OCI-LY7 (cell line): Measurements from ENCODE around the gene MAOB. TPM values are rescaled to one million over a fixed set of nuclear protein-coding genes. Genes with fewer than 3 reads are reported as not detected.

Experiments
- BruUV-seq: library from RNA; stranded (reverse); fragments of 400-500 nt; replicated peaks from 2 replicates; lab custom pipeline; 2021; lab: Mats Ljungman, UMichigan
- CTCF ChIA-PET: fragments of 300-600 bp; sonication (Branson Sonifier 250); formaldehyde crosslinking; loops from one replicate; lab custom pipeline; 2022; ENCODE audit warnings: antibody characterized with exemption; ENCODE audit not compliant: unreplicated experiment; lab: Charles Lee
- POLR2A ChIA-PET: fragments of 300-600 bp; sonication (Branson Sonifier 250); formaldehyde crosslinking; loops from one replicate; lab custom pipeline; 2022; ENCODE audit warnings: antibody characterized with exemption; lab: Charles Lee
- DNase-seq: peaks from one replicate; pipeline ENCODE4 v3.0.0-alpha.2; 2015; ENCODE audit warnings: low spot score
- H2AFZ ChIP-seq: fragments of 200-600 bp; sonication (generic), shearing (Covaris generic); 2 replicates; pipeline ENCODE4 v1.6.1; 2014; ENCODE audit warnings: mild to moderate bottlenecking, antibody characterized with exemption, low read length, moderate library complexity
- H3K27ac ChIP-seq: fragments of 200-600 bp; sonication (generic); 2 replicates; pipeline ENCODE4 v1.5.1; 2014; ENCODE audit warnings: mixed run types, low read depth, mild to moderate bottlenecking, moderate library complexity, low read length, inconsistent platforms; ENCODE audit not compliant: poor library complexity, severe bottlenecking
- H3K36me3 ChIP-seq: fragments of 200-600 bp; sonication (generic); 2 replicates; pipeline ENCODE4 v1.6.1; 2014; ENCODE audit warnings: mild to moderate bottlenecking, antibody characterized with exemption, low read length, moderate library complexity, mixed read lengths; ENCODE audit not compliant: insufficient read depth
- H3K4me1 ChIP-seq: fragments of 200-600 bp; sonication (generic); 2 replicates; pipeline ENCODE4 v1.5.1; 2014; ENCODE audit warnings: mild to moderate bottlenecking, low read length; ENCODE audit not compliant: insufficient read depth, poor library complexity, severe bottlenecking
- H3K4me2 ChIP-seq: fragments of 200-600 bp; sonication (generic); 2 replicates; pipeline ENCODE4 v1.6.1; 2014; ENCODE audit warnings: mild to moderate bottlenecking, low read length
- H3K4me3 ChIP-seq: fragments of 200-600 bp; sonication (generic); 2 replicates; pipeline ENCODE4 v1.5.1; 2014; ENCODE audit warnings: mild to moderate bottlenecking, low read depth, low read length; ENCODE audit not compliant: poor library complexity, severe bottlenecking
- H3K79me2 ChIP-seq: fragments of 200-600 bp; sonication (generic); 2 replicates; pipeline ENCODE4 v1.6.1; 2016; ENCODE audit warnings: low read depth, mild to moderate bottlenecking, low read length, moderate library complexity, mixed read lengths; ENCODE audit not compliant: insufficient read depth
- H3K9me2 ChIP-seq: fragments of 200-600 bp; sonication (generic); 2 replicates; pipeline ENCODE4 v1.6.1; 2016; ENCODE audit warnings: mild to moderate bottlenecking, low read length, mixed read lengths; ENCODE audit not compliant: insufficient read depth
- H3K9me3 ChIP-seq: fragments of 200-600 bp; sonication (generic); 2 replicates; pipeline ENCODE4 v1.6.1; 2014; ENCODE audit warnings: mild to moderate bottlenecking, mixed run types, low read length, mixed read lengths
- H4K20me1 ChIP-seq: fragments of 200-600 bp; sonication (generic); 2 replicates; pipeline ENCODE4 v1.6.1; 2014; ENCODE audit warnings: mild to moderate bottlenecking, antibody characterized with exemption, low read length, moderate library complexity, mixed read lengths; ENCODE audit not compliant: insufficient read depth
- EZH2phosphoT487 ChIP-seq: fragments of 200-600 bp; sonication (generic); IDR thresholded peaks from 2 replicates; pipeline ENCODE4 v1.6.1; 2018; ENCODE audit warnings: low read depth, borderline replicate concordance, mild to moderate bottlenecking, mixed run types, antibody characterized with exemption, low read length, moderate library complexity, mixed read lengths
- intact Hi-C: fragments of 100-400 bp; cut with micrococcal nuclease; formaldehyde crosslinking; loops from one replicate; pipeline ENCODE4 v1.10.0; 2022; ENCODE audit not compliant: unreplicated experiment
- total RNA-seq, 2 experiments: library from RNA; depleted of rRNA in 1 of 2; stranded (reverse); fragments of >200 nt in 1 of 2; shearing (Covaris generic) in 1 of 2; gene quantifications; 2 replicates each; pipeline ENCODE4 v1.2.3, GENCODE V29; 2014 to 2022
- TF ChIP-seq, protein P1 (sequence below): fragments of 200-600 bp; sonication (generic); conservative IDR thresholded peaks from 2 replicates; pipeline ENCODE4 v1.5.1; 2014; ENCODE audit warnings: mild to moderate bottlenecking, antibody characterized with exemption, low read length, moderate library complexity, mixed read lengths

MAOB gene
- total RNA-seq, 2 experiments from 2014 or later = not detected

DNA sequence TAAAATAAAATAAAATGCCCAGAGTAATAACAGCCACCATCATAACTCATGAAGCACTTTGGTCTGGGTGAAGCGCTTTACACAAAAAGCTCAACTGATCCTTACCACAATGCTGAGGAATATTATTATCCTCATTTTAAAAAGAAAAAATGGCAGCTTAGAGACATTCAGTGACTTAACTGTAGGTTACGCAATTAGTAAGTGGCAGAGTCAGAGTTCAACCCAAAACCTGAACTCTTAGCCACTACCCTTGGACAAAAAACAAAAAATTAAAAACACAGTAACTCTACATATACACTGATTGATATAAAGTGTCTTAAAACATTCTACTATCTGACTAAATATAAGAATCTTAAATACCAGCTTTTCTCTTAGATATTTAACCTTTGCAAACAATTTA, 34.9 kb downstream of the MAOB start:
- TF ChIP-seq EZH2phosphoT487 = no peak
- TF ChIP-seq, protein P1, sequence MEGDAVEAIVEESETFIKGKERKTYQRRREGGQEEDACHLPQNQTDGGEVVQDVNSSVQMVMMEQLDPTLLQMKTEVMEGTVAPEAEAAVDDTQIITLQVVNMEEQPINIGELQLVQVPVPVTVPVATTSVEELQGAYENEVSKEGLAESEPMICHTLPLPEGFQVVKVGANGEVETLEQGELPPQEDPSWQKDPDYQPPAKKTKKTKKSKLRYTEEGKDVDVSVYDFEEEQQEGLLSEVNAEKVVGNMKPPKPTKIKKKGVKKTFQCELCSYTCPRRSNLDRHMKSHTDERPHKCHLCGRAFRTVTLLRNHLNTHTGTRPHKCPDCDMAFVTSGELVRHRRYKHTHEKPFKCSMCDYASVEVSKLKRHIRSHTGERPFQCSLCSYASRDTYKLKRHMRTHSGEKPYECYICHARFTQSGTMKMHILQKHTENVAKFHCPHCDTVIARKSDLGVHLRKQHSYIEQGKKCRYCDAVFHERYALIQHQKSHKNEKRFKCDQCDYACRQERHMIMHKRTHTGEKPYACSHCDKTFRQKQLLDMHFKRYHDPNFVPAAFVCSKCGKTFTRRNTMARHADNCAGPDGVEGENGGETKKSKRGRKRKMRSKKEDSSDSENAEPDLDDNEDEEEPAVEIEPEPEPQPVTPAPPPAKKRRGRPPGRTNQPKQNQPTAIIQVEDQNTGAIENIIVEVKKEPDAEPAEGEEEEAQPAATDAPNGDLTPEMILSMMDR = no peak
- no peaks in the 10 kb centered on the region for H3K79me2 ChIP-seq
- no peak overlapping the region for H3K4me2 ChIP-seq
- ChIA-PET POLR2A (no interaction called here), CTCF (no interaction called here)
- no peak overlapping the region for H3K27ac ChIP-seq
- H4K20me1 ChIP-seq = no peaks in the 10 kb centered on the region
- BruUV-seq = no TSS peak
- no peak for DNase-seq
- no peak overlapping the region for H2AFZ ChIP-seq
- no peaks in the 10 kb centered on the region for H3K9me2 ChIP-seq
- no peaks in the 10 kb centered on the region for H3K4me1 ChIP-seq
- no peaks in the 10 kb centered on the region for H3K36me3 ChIP-seq
- no peaks in the 10 kb centered on the region for H3K9me3 ChIP-seq
- intact Hi-C loops = no loop called here
- H3K4me3 ChIP-seq = no peak overlapping the region

DNA sequence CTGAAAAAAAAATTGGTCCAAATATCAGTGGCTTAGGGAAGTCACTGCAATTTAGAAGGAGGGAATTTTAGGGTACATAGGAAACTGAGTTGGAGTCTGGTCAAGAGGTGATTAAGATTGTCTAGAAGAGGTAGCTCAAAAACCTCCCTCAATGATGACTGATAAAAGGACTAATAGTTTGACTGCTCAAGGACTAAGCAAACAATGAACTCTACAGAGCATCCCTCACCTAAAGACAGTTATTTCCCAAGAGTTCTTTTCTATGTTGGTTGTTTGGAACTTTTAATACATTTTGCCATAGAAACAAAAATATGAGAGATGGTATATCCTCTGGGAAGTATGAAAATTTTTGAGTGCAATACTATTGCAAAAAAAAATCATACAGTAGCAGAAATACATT, 35.7 kb downstream of the MAOB start:
- no peak overlapping the region for H3K4me3 ChIP-seq
- no peaks in the 10 kb centered on the region for H3K79me2 ChIP-seq
- DNase-seq = no peak
- no peaks in the 10 kb centered on the region for H4K20me1 ChIP-seq
- no peak overlapping the region for H3K4me2 ChIP-seq
- ChIA-PET CTCF (no interaction called here), POLR2A (no interaction called here)
- no peaks in the 10 kb centered on the region for H3K9me3 ChIP-seq
- H3K9me2 ChIP-seq = no peaks in the 10 kb centered on the region
- intact Hi-C loops = no loop called here
- no peaks in the 10 kb centered on the region for H3K36me3 ChIP-seq
- no peak overlapping the region for H2AFZ ChIP-seq
- no TSS peak for BruUV-seq
- TF ChIP-seq EZH2phosphoT487 = no peak
- TF ChIP-seq, protein P1 = no peak
- H3K4me1 ChIP-seq = no peaks in the 10 kb centered on the region
- no peak overlapping the region for H3K27ac ChIP-seq

DNA sequence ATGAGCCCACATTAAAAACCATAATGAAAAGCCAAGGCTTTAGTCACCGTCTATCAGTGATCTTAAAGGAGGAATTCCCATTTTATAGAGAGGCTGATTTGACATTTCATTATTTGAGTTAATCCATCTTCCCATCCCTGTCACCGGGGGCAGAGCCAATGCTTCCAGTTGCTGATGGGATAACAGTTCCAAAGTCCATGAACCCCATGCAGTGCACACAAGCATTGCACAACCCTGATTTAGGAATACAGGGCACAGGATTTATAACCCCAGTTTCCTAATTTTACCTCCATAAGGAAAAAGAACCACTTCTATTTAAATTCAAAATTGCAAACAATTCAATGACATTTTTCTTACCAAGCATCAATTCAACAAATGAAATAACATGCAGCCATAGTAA, 36.5 kb downstream of the MAOB start:
- no peak for TF ChIP-seq EZH2phosphoT487
- TF ChIP-seq, protein P1 = no peak
- H4K20me1 ChIP-seq = no peaks in the 10 kb centered on the region
- H3K4me2 ChIP-seq = no peak overlapping the region
- H3K9me3 ChIP-seq = no peaks in the 10 kb centered on the region
- H3K79me2 ChIP-seq = no peaks in the 10 kb centered on the region
- no peak overlapping the region for H3K27ac ChIP-seq
- H3K4me1 ChIP-seq = no peaks in the 10 kb centered on the region
- no peak overlapping the region for H2AFZ ChIP-seq
- intact Hi-C loops = no loop called here
- no peaks in the 10 kb centered on the region for H3K9me2 ChIP-seq
- no peak for DNase-seq
- ChIA-PET POLR2A (no interaction called here), CTCF (no interaction called here)
- no TSS peak for BruUV-seq
- H3K4me3 ChIP-seq = no peak overlapping the region
- H3K36me3 ChIP-seq = no peaks in the 10 kb centered on the region
